Measurements from ENCODE around the gene RPP14.
"Not testable (repeated sequence)": the region's sequence is repeated elsewhere in the genome, so short reads cannot be mapped to it uniquely, and the experiment has no call there.

RPP14 gene

DNA sequence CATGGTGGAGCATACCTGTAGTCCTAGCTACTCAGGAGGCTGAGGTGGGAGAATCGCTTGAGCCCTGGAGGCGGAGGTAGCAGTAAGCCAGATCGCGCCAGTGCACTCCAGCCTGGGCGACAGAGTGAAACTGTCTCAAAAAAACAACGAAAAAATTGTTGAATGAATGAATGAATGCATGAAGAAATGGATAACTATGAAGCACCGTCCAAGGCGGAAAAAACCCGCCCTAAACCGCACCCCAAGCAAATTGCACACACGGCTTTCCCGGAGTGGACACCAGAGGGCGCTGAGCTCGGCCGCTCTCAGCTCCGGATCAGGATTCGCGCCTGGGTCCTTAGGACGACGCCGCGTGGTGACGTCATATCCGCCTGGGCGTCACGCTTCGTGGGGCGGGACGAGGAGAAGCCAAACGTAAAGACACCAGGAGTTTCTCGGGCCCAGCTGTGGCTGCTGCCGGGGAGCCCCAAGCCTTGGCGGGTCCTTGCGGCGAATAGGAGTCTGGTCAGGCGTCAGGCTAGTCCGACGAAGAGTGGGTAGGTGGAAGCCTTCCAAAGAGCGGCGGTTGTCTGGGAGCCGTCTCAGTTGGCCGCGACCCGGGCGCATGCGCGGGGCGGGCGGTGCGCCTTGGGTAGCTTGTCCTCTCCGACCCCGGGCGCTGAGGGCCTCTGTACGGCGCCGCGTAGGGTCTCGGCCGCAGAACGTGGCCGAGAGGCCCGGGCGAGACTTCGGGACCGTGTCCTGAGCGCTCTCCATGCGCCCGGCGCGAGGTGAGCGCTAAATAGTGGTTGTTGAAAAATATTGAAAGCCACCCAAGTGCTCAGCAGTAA, at the start of gene RPP14, which contains the start of gene HTD2:
Gene RPP14, plus strand, starts transcription at position 364 of the 830 bp plus-strand sequence. CDS start 4,085 bp downstream, outside the sequence.
Gene HTD2, plus strand, starts transcription at position 639 of the 830 bp plus-strand sequence. CDS start 11,094 bp downstream, outside the sequence.
- peak; percentile 99 for DNase-seq

DNA sequence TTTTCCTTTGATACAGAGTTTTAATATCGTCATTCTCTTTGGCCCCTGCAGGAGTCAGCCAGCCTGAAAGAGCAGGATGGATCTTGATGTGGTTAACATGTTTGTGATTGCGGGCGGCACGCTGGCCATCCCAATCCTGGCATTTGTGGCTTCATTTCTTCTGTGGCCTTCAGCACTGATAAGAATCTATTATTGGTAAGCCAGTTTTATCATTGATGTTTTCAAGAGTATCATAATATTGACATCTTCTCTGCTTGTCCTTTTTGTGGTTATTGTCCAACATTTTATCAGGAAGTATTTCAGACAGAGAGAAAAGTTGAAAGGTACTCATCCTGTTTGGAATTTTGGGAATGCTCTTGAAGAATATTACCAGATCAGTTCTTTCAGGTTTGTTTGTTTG, 49.5 kb upstream of the RPP14 start:
- no peak for DNase-seq

DNA sequence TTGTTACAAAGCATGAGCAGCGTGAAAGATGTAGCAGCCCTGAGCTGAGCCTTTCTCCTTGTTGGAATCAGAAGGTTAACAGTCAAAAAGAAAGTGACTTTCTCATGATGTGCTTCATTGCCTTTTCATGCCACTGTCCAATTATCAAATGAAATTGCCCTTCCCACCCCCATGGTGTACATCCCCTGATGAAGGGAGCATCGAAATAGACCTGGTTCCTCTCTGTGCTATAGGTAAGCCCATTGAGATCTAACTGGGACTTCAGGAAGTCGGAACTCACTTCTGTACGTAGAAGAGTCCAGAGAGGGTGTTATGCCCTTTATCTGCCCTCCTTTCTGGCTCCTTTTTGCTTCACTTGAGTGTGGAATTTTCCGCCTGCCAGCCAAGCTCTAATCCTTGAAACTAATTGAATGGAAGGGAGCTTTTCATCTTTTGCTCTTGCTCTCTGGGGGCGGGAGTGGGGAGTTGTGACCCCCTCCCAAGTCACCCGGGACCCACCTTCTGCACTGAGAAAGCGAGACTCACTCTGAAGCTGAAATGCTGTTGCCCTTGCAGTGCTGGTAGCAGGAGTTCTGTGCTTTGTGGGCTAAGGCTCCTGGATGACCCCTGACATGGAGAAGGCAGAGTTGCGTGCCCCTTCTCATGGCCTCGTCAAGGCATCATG, 47.5 kb upstream of the RPP14 start:
- DNase-seq = no peak

DNA sequence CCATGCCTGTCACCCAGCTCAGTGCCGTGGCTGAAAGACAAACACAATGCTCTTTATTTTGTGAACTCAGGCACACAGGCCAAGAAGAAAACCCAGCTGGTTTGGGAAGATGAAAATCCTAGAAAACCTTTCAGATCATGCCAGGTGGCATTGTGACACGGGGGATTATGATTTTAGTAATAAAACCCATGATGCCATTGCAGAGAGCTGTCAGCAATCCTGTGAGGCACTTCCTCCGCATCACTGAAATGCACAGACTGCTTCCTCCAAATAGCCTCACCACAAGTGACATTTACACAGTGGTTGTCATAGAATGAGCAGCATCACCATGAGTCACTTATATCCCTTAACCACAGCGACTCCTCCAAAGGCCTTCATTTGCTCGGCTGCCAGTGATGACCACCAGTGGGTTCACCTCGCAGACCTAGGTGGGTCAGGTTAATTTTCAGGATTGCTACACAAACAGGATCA, 45.7 kb upstream of the RPP14 start:
- no peak for DNase-seq

DNA sequence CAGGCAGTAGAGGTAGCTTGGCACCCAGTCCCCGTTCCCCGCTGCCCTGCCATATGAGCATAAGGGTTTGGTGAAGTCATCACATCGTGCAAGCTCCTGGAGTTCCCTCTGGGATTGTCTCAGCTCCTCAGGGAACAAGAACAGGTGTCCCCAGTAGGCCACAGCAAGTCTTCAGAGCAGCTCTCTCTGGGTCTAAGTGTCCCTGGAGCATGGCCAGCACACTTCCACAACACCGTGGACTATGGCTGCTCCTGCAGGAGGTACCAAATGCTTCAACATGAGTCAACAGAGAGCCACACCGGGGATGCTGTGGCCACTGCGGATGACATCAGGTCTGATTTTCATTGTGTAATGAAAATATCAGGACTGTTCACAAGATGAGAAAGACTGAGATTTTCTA, 45.3 kb upstream of the RPP14 start:
- DNase-seq = no peak

DNA sequence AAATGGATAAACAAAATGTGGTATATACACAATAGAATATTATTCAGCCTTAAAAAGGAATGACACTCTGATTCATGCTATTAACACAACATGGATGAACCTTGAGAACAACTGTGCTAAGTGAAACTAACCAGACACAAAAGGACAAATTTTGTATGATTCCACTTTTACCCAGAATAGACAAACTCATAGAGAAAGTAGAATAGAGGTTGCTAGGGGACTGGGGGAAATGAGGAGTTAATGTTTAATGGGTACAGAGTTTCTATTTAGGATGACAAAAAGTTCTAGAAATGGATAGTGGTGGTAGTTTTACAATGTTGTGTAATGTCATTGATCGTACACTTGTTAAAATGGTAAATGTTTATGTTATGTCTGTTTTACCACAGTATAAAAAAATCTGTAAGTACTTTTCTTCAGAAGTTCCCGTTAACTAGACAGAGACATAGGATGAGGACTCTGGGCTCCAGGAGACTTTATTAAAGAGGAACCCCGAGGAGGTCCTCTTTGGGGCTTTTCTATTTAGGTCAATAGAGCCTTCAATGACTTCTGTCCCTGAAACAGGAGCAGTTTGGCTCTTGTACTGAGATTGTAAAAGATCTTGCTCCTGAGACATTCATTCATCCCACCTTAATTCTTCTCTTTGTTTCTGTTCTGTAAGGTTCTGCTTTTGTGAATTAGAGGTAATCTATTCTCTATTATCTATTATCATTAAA, 43.9 kb upstream of the RPP14 start:
- no peak for DNase-seq

DNA sequence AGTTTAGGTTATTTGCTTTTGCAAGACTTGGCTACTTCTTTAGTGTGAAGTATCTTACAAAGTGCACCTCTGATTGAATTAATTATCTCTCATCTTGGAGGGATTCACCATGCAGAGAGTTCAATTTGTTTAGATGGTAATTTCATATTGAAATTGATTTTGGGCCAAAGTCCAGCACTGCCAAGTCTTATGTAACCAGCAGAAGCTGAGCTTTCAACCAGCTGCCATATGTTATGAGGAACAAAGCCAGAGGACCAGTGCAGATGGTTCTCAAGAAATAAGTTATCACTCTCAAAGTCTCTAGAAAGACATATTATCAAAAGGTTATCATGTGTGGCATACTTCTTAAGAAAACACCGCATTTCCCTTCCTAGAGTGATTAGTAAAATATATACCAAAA, 39.5 kb upstream of the RPP14 start:
- no peak for DNase-seq

DNA sequence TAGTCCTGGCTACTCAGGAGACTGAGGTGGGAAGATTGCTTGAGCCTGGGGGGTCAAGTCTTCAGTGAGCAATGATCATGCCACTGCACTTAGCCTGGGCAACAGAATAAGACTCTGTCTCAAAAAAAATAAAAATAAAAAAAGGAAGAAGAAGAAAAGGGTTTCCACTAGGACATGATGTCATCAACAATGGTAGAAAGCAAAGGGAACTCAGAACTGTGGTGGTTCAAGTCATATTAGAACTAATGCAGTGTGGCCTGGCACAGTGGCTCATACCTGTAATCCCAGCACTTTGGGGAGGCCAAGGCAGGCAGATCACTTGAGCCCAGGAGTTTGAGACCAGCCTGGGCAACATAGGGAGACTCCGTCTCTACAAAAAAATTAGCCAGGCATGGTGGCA, 38.5 kb upstream of the RPP14 start:
- not testable (repeated sequence) for DNase-seq

DNA sequence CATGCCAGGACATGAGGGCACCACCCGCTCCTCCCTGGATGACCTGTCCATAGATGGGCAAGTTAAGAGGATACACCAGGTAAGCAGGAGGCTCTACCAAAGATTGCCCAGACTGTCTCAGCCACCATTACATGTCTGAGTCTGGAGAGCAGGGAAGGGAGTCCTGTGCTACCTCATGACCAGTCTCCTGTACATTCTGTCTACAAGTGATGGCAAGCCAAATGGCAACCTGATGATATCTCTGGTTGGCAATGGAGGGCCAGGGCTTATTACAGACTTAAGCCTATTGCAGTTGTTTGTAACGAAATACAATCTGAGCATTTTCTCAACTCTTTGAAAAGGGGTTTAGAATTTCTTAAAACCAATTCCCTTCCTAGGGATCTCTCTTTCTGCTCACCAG, 36.7 kb upstream of the RPP14 start:
- DNase-seq = no peak

DNA sequence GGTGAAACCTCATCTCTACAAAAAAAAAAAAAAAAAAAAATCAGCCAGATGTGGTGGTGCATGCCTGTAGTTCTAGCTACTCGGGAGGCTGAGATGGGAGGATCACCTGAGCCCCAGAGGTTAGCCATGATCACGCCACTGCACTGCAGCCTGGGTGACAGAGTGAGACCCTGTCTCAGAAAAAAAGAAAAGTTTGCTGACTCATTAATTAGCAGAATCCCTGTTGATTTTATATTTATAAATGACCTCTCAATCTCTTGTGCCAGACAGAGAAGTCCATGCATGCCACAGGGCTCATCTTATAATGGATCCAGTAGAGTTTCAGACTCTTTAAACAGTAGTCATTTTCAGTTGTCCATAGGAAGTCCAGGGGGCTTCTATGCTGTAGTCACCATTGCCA, 35.6 kb upstream of the RPP14 start:
- no peak for DNase-seq

DNA sequence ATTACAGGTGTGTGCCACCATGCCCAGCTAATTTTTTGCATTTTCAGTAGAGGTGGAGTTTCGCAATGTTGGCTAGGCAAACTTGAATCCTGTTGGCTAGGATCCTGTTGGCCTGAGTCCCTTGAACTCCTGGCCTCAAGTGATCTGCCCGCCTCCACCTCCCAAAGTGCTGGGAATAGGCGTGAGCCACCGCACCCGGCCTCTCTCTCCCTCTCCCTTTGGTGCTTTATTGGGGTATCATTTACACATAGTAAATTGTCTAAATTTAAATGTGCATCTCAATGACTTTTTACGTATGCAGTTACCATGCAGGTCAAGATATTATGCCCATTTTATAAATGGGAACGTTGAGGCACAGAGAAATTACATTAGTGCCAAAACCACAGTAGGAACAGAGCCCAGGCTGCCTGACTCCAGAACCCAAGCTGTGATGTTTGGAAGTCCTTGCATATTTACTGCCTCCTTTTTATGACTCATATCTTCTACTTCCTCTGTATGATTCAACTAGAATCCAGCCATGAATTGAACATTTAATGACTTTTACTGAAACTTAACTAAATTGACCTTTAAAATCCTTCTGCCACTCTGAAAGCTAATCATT, 34.0 kb upstream of the RPP14 start:
- no peak for DNase-seq

DNA sequence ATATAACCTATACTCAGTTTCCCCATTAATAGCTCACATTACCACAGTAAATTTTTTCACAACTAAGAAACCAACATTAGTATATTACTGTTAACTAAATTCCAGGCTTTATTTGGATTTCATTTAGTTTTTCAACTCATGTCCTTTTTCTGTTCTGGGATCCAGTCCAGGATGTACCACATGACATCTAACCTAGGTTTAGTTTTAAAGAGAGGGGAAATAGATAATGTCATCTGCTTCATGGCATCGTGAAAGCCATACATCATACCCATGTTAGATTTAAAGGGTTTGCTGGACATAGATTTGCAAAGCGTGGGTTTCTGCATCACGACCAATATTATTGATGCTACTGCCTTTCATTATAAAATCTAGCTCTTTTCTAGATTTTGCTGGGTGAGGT, 33.2 kb upstream of the RPP14 start:
- no peak for DNase-seq

DNA sequence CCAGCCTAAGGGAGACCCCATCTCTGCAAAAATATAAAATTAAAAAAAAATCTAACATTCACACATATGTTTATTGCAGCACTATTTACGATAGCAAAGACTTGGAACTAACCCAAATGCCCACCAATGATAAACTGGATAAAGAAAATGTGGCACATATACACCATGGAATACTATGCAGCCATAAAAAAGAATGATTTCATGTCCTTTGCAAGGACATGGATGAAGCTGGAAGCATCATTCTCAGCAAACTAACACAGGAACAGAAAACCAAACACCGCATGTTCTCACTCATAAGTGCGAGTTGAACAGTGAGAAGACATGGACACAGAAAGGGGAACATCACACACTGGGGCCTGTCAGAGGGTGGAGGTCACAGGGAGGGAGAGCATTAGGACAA, 32.7 kb upstream of the RPP14 start:
- not testable (repeated sequence) for DNase-seq

DNA sequence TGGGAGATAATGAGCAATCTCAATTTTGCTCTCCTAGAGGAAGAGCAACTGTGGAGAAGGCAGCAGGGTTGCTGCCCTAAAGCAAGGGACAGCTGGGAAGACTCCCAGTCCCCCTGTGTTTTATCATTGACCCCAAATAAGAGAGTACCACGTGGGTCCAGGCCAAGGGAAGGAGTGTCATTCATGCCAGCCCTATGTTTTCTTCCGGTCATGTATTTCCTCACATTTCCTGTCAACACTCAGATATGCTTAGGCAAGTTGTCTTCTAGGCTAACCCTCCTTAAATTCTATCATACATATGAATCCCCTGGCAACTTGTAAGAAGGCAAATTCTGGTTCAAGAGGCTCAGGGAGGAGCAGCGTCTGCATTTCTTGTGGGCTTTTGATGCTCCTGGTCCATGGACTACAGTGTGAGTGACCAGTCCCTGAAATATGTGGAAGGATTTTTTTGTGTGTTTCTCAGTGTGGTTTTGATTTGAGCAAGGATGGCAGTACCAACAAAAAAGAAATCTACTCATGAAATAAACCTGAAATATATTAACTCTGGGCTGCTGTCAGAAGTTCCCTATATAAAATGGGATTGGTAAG, 31.9 kb upstream of the RPP14 start:
- no peak for DNase-seq

DNA sequence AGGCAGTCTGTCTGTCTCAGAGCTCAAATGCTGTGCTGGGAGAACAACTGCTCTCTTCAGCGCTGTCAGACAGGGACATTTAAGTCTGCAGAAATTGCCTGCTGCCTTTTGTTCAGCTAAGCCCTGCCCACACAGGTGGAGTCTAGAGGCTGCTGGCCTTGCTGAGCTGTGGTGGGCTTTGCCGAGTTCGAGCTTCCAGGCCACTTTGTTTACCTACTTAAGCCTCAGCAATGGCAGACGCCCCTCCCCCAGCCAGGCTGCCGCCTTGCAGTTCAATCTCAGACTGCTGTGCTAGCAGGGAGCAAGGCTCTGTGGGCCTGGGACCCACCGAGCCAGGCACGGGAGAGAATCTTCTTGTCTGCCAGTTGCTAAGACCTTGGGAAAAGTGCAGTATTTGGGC, 25.0 kb upstream of the RPP14 start:
- DNase-seq = no peak

DNA sequence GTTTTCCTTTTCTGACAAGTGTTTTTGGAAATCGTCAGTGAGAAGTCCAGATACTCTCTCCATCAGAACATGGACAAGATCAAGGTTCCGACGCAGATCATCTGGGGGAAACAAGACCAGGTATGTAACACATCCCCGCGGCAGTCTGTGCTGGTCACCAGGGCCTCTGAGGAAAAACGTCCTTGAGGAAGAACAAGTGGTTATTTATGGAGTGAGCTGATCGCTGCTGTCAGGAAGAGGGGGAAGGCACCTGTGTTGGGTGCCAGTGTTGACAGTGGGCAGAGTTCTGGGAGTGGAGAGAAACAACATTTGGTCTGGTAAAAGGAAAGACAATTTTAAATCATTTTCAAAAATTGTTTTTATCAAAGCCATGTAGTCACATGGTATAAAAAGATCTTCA, 20.7 kb upstream of the RPP14 start:
- DNase-seq = no peak

DNA sequence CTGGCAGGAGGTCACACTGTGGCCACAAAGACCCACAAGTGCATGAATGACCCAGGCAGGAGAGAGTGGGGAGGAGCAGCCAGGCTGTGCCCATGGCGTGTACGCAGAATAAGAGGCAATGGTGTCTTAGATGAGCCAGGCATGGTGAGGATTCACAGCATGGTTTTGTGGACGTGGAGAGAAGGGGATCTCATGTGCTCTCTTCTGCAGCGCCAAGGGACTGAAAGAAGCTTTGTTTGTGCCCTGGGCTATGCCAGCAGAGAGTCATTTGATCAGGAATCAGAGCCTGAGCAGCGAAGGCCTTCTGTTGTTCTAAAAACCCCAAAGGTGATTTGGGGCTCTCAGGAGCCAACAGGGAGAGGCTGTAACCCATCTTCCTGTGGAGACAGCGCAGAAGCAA, 18.7 kb upstream of the RPP14 start:
- DNase-seq = no peak

DNA sequence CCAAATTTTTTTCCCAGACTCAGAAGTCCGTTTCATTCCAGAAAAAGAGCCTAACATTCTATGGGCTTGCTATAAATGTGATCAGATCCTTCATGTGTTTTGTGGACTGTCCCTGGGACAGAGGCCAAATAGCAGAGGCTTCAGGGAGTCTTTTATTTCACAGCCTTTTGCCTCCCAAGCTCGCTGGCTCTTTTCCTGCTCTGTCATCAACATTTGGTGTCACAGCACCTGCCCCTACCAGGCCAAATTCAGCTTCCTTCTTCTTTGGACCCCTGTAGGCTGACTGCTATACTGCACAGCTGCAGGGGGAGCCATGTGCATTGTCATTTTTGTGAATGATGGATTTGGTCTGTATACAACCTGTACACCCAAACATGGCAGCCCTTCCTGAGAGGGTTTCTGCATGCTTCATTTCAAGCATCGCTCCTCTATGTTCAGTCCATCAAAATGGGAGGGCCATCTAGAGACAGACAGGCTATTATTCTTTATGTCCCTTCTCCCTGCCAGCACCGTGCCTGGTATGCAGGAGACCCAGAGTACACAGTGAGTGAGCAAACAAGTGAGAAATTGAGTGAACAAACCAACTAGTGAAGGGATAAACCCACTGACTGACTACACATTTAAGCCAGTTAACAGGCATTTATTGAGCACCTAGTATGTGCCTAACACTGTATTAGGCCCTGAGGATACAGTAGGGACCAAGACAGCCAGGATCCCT, 17.9 kb upstream of the RPP14 start:
- DNase-seq = no peak

DNA sequence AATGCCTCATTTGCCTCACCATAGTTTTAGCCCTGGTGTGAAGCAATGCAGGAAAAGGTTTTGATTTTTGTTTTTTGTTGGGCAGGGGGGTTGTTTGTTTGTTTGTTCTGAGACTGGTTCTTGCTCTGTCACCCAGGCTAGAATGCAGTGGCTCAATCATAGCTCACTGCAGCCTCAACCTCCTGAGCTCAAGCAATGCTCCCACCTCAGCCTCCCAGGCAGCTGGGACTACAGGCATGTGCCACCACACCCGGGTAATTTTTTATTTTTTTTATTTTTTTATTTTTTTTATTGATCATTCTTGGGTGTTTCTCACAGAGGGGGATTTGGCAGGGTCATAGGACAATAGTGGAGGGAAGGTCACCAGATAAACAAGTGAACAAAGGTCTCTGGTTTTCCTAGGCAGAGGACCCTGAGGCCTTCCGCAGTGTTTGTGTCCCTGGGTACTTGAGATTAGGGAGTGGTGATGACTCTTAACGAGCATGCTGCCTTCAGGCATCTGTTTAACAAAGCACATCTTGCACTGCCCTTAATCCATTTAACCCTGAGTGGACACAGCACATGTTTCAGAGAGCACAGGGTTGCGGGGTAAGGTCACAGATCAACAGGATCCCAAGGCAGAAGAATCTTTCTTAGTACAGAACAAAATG, 17.0 kb upstream of the RPP14 start:
- not testable (repeated sequence) for DNase-seq

DNA sequence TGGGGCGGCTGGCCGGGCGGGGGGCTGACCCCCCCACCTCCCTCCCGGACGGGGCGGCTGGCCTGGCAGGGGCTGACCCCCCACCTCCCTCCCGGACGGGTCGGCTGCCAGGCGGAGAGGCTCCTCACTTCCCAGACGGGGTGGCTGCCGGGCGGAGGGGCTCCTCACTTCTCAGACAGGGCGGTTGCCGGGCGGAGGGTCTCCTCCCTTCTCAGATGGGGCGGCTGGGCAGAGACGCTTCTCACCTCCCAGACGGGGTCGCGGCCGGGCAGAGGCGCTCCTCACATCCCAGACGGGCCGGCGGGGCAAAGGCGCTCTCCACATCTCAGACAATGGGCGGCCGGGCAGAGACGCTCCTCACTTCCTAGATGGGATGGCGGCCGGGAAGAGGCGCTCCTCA, 15.6 kb upstream of the RPP14 start:
- not testable (repeated sequence) for DNase-seq

DNA sequence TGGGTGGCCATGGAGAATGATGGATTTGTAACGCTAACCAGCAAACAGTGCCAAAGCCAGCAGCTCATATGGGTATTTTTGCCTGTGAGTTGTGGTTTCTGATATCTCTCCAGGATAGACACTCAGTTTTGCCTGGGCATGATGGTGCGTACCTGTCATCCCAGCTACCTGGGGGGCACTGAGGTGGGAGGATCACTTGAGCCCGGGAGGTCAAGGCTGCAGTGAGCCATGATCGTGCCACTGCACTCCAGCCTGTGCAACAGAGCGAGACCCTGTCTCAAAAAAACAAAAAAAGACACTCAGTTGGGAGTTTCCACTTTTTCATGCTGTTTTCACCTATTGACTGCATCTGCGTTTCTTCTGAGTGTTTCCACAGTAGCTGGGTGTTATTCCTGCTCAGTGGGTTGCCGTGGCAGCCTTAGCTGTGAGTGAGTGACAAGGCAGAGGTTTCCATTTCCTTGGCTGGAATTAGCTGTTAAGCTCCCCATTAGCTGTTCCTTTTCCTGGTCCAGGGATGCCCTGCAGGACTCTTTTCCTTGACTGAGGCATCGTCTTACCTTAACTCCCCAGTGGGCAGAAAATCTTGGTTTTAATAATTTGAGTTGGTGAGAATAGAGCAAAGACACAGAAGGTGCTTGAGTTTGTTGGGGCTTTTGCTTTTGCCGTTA, 14.2 kb upstream of the RPP14 start:
- no peak for DNase-seq

Measured in activated CD4-positive, alpha-beta T cell treated with anti-CD3 and anti-CD28 coated beads for 1 hour (primary cell).